HL-60 (cell line): ENCODE measurements around the gene HPDL.

Experiments used
- CTCF ChIP-seq: IDR thresholded peaks from one replicate; pipeline ENCODE4 v1.5.1; 2011; ENCODE audit warnings: low read length, control low read depth, inconsistent platforms; ENCODE audit not compliant: insufficient read depth
- POLR2AphosphoS5 ChIP-seq: IDR thresholded peaks from 2 replicates; pipeline ENCODE4 v1.6.1; 2012; ENCODE audit warnings: low read depth

GRCh38 chr1:45302505-45303150 lies 24.1 kb upstream of the HPDL start:
- TF ChIP-seq POLR2AphosphoS5, result no peak
- no peak for TF ChIP-seq CTCF
